CD4-positive, alpha-beta T cell treated with Interleukin-10 for 1 hour (primary cell): ENCODE data around the gene SUDS3.
"Not testable (repeated sequence)": the region's sequence is repeated elsewhere in the genome, so short reads cannot be mapped to it uniquely, and the experiment has no call there.

Experiments
- DNase-seq: peaks from one replicate; pipeline ENCODE4 v3.0.0-alpha.2; 2020

The SUDS3 gene

DNA sequence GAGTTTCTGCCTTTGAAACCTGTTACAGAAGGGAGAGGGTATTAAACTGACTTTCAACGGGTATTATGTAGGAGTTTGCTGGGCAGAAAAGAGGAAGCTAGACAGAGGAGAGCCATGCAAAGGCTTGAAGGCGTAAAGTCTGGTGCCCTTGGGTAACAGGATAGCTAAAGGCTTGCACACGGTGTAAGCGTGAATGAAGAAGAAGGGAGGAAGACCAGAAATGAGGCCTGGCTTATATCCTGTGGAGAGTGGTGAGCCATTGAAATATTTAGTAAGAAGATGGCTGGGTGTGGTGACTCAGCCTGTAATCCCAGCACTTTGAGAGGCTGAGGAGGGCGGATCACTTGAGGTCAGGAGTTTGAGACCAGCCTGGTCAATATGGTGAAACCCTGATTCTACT lies 22.6 kb downstream of the SUDS3 start:
- DNase-seq = no peak

DNA sequence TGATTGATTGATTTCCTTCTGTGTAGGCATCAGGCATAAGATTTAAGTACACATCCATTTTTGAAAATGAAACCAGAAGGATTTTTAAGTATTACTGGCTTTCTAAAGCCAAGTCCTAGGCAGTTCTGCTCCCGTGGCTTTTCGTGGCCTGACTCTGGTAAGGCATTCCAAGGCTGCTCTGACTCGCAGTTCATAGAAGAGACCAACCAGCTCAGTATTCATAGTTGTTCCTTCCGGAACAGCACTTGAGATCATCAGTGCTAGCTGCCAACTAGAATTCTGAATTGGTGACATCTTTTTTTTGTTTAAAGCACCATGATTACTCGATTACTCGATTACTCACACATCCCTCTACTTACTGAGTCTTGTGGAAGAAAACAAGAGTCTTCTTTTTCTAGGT lies 25.9 kb downstream of the SUDS3 start:
- no peak for DNase-seq

- peak; percentile 52 for DNase-seq
These were observed 28.6 kb downstream of the SUDS3 start for GRCh38 chr12:118404876-118405521.

- DNase-seq = not testable (repeated sequence)
These were observed 31.9 kb downstream of the SUDS3 start for GRCh38 chr12:118408241-118408640.

GRCh38 chr12:118409834-118410233 lies 33.5 kb downstream of the SUDS3 start:
- no peak for DNase-seq

DNA sequence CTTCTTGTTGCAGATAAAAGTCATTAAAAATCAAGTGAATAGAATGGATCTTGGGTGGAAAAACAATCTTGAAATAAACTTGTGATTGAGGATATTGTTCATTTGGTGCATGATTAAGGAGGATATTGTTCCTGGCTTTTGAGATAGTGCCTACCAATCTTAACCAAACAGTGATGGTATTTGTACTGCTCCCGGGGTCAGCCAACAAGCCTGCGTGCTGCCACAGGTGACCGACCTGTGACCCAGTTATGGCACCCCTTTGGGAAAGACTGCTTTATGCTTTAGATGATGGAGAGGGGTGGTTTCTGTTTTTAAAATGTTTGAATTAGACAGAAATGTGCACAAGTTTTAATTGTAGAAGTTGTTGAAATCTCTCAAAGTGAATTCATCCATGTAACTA lies 41.6 kb downstream of the SUDS3 start:
- DNase-seq = no peak

- no peak for DNase-seq
These were observed 42.2 kb downstream of the SUDS3 start for GRCh38 chr12:118418385-118419057.

DNA sequence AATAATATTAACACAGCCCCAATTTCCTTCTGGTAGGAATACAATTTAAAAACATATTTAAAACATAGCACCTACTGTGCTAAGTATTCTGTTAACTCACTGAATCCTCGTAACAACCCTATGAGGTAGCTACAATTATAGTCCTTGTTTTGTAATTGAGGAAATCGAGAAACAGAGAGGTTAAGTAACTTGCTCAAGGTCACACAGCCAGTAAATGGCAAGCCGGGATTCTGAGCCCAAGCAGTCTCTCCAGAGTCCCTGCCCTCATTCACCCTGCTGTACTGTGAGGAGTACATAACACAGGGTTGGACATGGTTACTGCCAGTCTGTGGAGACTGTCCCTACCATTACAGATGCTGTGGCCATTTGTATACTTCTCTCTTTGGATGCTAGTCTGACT lies 44.3 kb downstream of the SUDS3 start:
- no peak for DNase-seq

- DNase-seq = no peak
These were observed 48.5 kb downstream of the SUDS3 start for GRCh38 chr12:118424884-118425283.

DNA sequence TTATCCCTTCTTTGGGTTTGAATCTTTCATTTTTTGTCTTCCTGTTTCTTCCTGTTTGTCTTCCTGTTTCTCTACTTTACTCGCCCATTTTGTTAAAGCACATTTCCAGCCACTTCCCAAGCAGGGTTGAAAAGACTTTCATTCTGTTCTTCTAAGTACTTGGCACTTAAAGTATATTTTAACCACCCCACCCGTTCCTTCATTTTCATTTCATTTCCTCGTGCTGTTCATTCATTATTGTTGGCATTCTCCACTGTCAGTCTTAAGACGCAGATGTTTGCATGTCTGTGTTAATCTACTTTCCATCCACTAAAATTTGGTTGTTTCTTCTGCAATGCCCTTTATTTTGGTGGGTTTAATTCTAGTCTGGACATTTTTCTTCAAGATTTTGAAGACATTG lies 49.0 kb downstream of the SUDS3 start:
- no peak for DNase-seq

GRCh38 chr12:118427819-118428218 lies 51.5 kb downstream of the SUDS3 start:
- no peak for DNase-seq

DNA sequence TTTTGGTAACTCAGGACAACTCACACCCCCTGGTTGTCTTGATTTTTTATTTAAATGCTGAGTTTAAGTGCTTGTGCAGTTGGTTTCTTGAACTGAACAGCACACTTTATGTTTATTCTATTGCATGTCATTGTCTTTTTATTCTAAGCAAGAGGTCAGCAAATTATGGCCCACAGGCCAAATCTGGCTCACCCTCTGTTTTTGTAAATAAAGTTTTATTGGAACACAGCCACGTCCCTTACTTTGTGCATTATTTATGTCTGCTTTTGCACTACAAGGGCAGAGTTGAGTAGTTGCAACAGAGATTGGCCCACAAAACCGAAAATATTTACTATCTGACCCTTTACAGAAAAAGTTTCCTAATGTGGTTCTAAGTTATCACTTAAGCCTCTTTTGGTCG lies 52.3 kb downstream of the SUDS3 start:
- DNase-seq = no peak

GRCh38 chr12:118429688-118430383 lies 53.5 kb downstream of the SUDS3 start:
- DNase-seq = no peak

GRCh38 chr12:118430516-118430915 lies 54.2 kb downstream of the SUDS3 start:
- no peak for DNase-seq

DNA sequence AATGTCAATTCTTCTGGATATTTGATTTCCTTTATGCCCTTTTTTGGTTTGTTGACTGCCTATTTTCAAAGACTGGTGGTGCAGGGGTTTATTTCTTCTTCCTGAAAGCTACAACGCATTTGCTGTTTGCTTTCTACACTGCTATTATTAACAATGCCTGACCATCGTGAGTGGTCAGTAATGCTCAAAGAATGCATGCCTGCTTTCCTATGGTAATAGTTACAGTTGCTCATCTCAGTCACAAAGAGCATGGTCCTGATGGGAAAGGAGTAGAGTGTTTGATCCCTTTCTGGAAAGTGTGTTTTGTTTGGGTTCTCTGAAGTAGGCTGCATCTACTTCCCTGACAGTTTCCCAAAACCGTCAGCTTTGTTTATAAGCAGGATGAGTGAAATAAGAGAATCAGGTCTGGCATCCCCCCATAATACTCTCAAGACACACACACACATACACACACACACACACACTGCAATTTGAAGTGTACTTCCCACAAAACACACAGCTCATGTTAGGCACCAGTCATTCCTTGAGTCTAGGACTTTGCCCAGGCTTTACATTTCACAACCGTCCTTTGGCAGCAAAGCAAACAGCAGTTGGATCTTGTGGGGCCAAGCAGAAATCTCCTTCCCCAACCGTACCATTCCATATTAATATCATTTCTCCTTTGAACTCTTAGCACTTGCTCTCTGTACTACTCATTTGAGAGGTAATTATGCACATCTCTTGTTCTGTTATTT lies 56.6 kb downstream of the SUDS3 start:
- DNase-seq = no peak

- no peak for DNase-seq
These were observed 59.8 kb downstream of the SUDS3 start for GRCh38 chr12:118436002-118436730.

DNA sequence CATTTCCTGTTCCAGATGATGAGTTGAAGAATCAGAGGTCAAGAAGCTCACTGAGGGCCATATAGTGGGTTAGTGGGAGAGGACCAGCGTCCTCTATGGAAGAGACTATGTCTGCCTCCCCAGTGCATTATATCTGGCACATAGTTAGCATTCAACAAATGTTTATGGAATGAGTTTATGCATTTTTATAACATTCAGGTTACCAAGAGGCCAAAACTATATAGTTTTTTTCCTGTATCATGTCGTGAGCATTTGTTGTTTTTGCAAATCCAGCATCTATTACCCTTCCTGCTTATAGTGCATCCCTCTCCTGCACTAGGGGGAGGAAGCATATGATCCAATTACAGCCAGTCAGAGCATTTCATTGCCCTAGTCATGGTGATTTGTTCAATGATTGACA lies 60.6 kb downstream of the SUDS3 start:
- DNase-seq = no peak

- no peak for DNase-seq
These were observed 62.7 kb downstream of the SUDS3 start for GRCh38 chr12:118439068-118439467.

GRCh38 chr12:118446247-118446646 lies 69.9 kb downstream of the SUDS3 start:
- no peak for DNase-seq

GRCh38 chr12:118447181-118447580 lies 70.8 kb downstream of the SUDS3 start:
- DNase-seq = no peak

- DNase-seq = no peak
These were observed 72.0 kb downstream of the SUDS3 start for GRCh38 chr12:118448341-118448740.

- no peak for DNase-seq
These were observed 79.0 kb downstream of the SUDS3 start for GRCh38 chr12:118455327-118455726.

DNA sequence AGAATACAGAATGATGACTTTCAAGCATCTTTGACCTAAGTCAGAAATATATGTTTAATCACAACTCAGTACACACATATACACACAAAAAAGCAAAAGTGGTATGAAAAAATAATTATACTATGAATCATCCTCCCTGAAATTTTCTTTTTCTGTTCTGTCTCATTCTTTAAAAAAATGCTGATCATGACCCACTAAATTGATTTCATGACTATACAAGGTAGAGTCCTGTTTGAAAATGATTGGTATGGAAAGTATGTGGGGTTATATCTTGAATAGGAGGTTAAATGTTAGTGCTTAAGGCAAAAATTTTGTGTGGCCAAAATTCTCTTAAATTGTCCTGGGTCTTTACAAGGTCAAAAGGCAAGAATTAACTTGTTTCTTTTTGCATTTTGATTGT lies 80.4 kb downstream of the SUDS3 start:
- no peak for DNase-seq
